ENCODE results near the gene NOS1.

Gene NOS1

DNA sequence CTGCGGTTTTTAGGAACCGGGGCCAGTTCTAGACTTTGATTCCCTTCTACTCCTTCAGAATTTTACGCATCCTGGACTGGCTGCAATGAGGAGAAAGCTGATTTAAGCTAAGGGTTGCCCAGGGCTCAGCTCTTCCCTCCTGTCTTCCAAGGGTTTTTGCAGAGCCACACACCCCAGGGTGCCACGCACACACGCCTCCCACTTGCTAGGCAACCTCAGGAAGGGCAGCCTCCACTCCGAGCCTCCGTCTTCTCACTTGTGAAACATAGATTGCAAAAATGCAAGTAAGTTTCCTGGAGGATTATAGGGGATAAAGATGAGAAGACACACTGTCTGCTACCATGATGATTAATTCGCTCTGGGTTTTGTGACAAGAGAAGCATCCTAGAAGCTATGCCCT is 31.7 kb downstream of the NOS1 start:
- DNase-seq: no peak

DNA sequence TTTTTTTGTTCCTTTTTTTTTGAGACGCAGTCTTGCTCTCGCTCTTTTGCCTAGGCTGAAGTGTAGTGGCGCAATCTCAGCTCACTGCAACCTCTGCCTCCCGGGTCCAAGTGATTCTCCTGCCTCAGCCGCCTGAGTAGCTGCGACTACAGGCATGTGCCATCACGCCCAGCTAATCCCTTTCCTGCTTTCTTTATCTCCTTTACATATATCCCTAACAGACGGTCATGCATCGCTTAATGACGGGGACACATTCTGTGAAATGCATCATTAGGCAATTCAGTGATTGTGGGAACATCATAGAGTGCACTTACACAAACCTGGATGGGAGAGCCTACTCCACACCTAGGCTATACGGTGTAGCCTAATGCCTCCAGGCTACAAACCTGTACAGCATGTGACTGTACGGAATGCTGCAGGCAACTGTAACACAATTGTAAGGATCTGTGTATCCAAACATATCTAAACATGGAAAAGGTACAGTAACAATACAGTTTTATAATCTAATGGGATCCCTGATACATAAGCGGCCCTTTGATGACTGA is 32.8 kb downstream of the NOS1 start:
- DNase-seq: no peak

DNA sequence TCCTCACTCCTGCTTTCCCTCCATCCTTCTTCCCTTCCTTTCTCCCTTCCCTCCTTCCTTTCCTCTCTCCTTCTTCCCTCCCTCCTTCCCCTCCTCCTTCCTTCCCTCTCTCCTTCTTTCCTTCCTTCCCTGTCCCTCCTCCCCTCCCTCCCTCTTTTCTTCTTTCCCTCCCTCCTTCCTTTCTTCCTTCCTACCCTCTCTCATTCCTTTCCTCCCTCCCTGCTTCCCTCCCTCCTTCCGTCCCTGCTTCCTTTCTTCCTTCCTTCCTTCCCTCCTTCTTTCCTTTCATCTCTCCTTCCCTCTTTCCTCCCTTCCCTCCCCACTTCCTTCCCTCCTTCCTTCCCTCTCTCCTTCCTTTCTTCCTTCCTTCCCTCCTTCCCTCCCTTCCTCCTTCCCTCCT is 39.0 kb downstream of the NOS1 start:
- DNase-seq: no peak

DNA sequence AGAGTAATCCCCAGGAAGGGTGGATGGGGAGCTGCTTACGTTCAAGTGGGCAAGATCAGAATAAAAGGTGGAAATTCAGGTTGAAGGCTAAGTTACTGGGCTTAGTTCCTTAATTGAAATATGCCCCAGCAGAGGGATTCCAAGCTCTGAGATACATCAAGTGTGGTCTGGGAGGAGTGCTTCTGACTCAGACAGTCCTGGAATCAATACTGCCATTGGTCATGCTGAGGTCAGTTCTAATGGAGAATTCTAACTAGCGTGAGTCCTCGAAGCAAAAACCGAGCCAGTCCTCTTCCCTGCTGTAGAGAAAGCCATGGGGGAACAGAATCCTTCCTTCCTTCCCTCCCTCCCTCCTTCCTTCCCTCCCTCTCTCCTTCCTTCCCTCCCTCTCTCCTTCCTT is 39.9 kb downstream of the NOS1 start:
- no peak for DNase-seq

DNA sequence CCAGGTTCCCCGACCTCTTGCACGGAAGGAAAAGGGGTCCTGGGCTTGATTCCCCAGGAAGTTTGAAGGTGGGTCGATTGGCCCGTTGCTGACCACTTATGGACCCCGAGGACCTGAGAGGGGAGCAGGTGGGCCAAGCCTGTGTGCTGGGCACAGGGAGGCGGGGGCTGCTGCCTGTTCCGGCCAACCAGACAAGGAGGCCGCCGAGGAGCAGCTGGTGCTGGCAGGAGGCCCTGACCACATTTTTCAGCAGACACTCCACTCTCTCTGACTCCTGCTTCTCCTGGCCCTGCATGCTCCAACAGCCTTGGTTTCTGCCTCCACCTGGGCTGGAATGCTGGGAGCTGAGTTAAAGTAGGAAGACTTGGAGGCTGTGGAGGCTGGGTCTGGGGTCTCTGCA is 42.8 kb downstream of the NOS1 start:
- peak; percentile 47 for DNase-seq

DNA sequence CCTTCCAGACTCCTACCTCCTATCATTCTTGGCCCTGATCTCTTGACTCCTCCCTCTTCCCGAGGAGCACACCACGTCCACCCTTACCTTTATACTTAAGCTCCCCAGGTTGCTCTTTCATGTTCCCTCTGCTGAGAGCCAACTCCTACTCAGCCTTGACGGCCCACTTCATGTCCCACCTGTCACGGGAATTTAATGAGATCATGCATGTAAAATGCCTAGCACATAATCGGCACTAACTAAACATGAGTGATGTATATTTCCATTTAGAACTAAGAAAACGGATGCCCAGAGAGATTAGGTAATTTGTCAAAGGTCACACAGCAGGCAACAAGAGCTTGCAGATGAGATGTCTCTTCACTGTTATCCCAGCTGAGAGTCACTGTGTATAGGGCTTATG is 45.1 kb downstream of the NOS1 start:
- no peak for DNase-seq

DNA sequence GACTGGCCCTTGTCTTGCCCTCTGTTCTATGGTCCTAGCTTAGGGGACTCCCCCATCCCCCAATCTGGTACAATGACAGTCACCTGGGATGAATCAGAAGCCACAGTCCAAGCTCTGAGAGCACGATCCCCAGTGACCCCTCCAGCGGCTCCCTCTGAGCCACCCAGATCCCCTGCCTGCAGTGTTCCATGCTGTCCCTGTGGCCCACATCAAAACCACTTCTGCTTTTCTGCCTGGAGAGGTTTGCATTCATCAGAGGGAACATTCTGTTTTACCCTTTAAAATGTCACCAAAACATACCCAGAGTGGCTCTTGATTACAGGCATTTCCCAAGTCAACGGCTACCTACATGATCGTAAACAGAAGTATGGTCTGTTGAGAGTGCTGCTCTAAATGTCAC is 47.5 kb downstream of the NOS1 start:
- DNase-seq: no peak

DNA sequence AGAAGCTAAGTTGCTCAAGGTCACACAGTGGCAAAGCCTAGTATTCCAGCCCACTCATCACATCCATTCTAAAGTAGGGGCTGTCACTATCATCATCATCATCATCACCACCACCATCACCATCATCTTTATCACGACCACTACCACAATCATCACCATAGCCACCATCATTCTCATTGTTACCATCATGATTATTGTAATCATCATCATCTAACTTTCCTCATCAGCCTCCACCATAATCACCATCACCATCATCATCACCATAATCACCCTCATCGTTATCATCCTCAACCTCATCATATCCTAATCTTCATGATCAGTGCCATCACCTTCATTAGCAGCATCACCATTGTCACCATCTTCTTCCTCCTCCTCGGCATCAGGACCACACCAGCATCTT is 48.7 kb downstream of the NOS1 start:
- DNase-seq: no peak

DNA sequence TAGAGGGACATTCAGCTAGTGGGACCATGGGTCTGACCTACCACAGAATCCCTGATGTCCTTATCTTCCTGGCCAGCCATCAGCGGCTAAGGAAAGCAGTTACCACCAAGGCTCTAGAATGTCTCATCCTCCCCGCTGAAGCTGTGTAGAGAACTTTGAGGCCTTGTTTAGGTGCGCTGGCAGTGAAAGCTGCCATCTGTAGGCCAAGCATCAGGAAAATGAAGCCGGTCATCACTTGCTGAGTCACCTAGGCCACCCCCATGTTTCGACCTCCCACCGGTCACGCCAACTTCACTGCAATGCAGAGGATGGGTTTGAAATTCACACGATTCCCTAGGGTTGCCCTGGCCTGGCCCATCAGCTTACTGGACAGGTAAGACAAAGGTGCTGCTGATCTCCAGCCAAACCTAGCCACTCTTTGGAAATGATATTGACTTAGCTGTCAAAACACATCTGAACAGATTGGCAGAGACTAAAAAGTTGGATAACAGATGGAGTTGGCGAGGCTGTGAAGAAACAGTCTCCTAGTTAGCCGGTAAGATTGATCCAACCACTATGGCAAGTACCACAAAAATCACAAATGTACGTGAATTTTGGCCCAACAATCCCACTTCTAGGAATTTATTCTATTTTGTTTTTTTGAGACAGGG is 52.0 kb downstream of the NOS1 start:
- DNase-seq: no peak

DNA sequence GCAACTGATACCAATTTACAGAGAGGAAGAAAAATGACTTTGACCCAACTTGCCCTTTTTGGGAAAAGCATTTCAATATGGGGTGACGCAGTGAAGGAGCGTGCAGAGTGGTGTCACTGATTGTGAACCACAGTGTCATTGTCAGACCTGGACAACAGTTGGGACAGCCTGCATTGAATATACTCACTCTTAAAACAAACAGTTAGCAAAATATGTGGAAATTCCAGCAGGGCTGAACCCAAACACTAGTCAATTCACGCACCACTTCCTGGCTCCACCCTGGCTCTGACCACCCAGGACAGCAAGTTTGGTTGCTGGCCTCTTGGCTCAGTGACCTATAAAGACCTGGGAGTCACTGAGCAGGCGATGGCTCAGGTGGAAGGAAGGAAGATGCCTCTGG is 61.3 kb downstream of the NOS1 start:
- no peak for DNase-seq

DNA sequence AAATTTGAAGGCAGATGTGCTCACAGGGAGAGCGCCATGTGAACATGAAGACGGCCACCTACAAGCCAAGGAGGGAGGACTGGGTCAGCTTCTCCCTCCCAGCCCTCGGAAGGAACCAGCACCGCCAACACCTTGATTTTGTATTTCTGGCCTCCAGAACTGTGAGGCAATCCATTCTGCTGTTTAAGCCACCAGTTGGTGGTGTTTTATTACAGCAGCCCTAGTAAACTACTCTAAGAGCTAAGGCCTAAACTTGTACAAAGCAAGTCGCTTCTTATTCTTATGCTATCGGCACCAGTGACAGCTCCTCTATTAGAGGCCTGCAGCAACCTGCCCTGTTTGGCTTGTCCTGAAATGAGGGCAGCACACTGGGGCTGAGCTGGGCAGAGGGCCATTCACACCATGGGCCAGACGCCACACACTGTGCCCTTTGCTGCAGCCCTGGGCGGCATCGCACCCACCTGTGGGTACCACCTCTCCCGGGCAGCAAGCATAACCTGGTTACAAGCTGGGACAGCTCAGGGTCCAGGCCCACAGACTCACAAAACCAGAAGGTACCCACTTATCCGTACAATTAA is 62.7 kb downstream of the NOS1 start:
- DNase-seq: no peak

DNA sequence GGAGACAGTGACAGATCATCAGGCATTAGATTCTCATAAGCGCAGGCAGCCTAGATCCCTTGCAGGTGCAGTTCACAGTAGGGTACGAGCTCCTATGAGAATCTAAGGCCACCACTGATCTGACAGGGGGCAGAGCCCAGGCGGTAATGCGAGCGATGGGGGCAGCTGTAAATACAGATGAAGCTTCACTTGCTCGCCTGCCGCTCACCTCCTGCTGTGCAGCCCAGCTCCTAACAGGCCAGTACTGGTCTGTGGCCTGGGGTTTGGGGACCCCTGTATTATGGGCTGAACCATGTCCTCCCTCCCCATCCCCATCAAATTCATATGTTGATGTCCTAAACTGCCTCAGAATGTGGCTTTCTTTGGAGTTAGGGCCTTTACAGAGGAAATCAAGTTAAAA is 63.2 kb downstream of the NOS1 start:
- no peak for DNase-seq

DNA sequence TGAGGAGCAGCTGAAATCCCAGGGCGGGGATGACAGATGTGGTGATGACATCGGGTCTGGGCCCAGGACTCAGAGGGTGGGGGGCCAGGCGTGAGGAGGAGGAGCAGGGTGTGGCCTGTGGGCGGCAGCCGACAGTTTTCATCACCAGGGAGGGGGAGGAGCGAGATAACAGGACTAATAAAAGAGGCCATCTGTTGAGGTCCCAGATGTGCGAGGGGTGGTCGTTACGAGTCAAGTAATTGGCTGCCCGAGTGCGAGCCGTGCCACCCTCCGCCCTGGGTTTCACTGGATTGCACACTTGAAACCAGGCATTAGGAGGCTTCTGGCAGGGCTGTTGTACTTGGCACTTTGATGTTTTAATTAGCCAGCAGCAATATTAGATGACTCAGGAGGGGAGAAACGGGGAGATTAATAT is 67.2 kb downstream of the NOS1 start:
- no peak for DNase-seq

DNA sequence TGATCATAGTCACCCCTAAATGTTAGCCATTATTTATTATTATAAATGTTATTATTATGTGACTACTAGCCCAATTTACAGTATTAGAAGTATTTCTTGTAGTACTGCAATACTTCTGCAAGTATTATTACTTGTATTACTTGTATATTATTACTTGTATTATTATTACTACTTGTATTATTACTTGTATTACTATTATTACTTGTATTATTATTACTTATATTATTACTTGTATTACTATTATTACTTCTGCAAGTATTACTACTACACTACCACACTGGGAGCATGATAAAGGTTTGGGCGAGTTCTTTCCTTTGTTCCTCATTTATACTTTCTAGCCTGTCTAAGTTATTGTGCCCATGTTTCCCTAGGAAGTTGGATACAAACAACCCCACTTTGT is 67.9 kb downstream of the NOS1 start:
- no peak for DNase-seq

DNA sequence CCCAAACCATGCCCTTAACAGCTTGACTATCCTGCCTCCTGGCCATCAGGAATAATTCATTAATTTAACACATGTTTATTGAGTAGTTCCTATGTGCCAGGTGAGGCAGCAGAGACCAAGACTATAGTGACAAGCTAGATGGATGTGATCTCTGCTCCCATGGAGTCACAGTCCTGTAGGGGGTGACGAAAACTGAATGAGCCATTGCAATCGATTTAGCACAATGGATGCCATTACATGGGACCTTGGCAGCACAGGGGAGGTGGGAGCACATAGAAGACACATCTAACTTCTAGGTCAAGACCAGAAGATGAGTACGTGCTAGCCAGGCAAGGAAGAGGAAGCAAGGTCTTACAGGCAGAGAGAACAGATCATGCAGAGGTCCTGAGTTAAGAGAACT is 68.7 kb downstream of the NOS1 start:
- no peak for DNase-seq

DNA sequence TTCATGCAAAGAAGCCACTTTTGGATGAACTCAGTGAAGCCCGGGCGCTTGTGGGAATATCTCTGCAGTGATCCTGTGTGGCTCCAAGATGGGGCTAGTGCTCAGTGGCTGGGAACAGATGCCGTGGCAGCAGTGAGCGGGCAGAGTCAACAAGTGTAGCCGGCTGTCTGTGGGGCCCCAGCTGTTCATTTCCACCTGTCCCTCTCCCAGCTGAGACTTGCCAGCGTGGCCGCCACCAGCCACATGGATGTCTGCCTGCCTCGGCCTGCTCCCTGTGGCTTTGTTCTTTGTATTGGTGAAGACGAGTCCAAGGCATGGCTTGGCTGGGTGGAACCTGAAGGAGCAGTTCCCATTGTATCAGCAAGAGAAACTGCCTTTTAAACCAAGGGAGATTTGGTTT is 77.3 kb downstream of the NOS1 start:
- DNase-seq: peak; percentile 54

DNA sequence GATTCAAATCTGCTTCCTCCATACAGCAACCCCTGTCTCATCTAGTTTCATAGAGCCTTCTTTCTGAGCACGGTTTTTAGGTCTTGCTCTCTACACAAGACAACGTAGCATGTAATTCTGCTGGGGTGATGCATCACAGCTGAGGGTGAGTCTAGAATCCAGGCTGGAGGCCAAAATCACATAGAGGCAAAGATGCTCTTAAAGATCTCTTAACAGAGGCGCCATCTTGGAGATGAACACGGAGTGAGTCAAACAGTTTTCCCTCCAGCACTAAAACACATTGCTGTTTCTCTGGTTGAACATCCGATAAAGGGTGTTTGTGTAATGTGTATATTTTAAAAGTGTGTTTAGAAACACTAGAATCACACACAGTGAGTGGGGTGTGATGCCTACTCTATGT is 78.9 kb downstream of the NOS1 start:
- DNase-seq: no peak

DNA sequence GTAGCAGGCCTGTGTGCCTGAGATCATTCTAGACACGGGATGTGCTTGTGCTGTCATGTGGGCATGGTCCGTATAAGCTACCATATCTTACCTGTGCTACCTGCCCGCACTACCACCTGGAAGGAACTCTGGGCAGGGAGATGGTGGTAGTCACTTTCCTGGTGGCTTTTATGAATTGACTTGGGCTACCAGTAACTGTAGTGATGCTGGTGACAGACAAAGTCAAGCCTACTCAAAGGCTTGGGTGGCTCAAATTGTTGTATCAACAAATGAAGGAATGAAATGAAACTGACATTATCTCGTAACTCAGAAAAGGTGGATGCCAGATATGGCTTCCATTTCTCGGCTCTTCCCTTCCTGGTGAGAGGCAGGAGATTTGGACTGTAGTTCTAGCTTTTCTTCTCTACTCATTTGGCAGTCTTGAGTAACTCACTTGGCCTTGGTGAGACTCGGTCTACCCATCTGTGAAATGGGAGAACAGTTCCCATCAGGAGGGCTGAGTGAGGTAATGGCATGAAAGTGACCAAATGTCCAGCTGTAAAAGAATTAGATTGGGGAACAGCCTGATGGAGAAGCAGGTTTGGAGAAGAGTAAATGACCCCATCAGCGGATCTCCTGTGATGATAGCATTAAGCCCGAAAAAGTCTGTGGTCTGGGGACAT is 81.3 kb downstream of the NOS1 start:
- no peak for DNase-seq

DNA sequence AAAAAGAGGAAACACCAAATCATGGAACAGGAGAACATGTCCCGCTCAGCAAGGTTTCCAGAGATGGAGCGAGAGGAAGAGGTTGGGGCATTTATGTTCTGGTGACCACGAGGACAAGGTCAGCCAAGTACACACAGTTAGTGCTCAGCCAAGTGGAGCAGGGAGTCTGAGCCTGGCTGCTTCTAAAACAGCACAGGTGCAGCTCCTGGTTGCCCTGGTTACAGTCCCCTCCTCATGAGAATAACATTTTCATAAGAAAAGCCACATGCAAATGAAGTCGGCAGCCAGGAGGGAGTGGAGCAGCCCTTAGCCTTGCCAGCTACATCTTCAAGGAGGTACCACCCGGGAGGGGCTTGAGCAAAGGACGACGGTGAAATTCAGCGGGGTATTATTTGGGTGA is 81.8 kb downstream of the NOS1 start:
- DNase-seq: no peak

DNA sequence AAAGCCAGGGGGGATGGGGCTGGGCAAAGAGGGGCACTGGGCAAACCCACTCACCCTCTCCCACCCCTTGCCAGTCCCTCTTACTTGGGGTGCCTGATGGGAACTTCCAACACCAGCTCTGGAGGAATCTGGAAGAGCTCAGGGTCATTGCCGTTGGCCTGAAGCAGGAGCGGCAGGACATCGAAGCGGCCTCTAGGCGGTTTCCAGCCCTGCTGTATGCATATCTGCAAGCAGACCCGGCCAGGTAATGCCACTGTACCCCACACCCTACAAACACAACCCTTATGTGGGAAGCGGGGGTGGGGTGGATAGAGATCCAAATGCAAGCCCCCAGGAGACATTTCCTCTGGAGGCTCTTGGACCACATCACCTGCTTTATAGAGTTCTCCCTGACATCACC is 83.6 kb downstream of the NOS1 start:
- no peak for DNase-seq

DNA sequence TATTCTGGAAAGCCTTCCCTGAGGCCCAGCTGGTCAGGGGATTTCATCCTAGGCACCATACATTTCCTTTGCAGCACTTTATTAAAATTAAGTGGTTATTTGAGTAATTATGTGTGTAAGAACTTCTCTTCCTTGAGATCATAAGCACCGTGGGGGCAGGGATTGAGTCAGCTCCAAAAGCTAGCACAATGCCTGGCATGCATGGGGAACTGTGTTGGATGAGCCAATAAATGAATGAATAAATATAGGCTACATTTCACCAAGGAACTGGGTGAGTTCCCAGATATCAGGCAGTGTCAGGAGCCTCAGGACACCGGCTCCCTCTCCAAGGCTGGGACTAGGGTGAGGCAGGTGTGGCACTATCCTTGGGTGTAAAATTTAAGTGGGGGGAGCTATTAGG is 88.3 kb downstream of the NOS1 start:
- DNase-seq: no peak

DNA sequence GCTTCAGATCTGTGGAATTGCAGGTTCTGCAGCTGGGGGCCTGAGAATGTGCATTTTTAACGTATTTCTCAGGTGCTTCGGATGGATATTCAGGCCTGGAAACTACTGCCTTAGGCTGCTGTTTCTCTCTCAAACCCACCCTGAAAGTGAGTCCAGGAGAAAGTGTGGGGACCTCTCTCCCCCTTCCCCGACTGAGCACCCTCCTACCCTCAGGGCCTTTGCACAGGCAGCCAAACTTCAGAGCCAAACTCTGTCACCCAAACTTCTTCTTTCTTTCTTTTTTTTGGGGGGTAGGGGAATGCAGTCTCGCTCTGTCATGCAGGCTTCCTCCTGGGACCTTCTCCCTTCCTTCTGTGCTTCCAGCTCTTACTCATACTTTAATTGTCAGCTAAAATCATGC is 88.7 kb downstream of the NOS1 start:
- no peak for DNase-seq

DNA sequence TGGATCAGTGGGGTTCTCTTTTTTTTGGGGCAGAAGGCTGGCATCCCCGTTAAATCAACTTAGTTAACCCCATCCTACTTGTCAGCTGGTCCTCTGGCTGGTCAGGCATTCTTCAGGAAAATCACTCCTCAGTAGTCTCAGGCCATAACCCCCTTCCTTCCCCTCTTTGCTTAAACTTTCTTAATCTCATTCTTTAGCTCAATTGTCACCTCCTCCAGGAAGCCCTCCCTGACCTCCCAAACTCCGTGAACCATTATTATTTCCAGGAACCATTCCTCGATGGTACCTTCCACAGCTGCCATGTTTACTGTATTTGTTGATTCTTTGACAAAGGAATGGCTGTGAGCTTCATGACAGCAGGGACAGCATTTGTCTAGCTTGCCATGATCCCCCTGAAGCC is 98.7 kb downstream of the NOS1 start:
- no peak for DNase-seq

DNA sequence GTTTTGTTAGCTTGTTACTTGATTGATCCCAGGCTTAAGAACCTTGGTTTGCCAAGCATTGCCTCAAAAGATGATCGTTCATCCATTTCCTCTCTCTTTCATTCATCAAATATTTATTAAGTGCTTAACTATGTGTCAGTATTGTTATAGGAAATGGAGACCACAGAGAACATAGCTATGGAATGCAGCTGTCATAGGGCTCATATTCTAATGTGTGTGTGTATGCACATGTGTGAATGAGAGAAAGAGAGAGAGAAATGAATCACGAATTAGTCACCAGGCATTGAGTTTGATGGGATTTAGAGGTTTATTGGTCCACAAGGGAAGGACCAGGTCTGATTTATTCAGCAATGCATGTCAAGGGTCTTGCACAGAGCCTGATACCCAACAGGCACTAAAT is 100.2 kb downstream of the NOS1 start:
- no peak for DNase-seq

DNA sequence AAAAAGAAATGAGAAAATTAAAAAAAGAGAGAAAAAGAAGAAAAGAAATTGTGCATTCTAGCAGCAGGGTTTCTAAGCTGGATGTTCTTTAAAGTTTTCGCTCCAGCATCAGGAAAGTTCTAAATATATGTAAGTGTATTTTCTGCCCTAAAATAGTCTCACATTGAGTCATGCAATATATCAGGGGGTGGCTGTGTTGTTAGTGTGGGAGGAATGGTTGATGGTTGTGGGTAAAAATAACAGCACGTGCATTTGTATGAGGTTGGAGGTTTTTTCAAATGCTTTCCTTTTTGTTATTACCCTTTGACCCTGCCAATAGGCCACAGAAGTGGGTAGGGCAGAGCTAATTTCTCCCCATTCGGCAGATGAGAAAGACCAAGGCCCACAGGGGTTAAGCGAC is 106.0 kb downstream of the NOS1 start:
- no peak for DNase-seq
